Fibroblast of skin of abdomen (primary cell): ENCODE results near the gene MED7.

Source experiments
- DNase-seq: peaks from one replicate; pipeline ENCODE4 v3.0.0-alpha.2; 2013

MED7 gene

DNA sequence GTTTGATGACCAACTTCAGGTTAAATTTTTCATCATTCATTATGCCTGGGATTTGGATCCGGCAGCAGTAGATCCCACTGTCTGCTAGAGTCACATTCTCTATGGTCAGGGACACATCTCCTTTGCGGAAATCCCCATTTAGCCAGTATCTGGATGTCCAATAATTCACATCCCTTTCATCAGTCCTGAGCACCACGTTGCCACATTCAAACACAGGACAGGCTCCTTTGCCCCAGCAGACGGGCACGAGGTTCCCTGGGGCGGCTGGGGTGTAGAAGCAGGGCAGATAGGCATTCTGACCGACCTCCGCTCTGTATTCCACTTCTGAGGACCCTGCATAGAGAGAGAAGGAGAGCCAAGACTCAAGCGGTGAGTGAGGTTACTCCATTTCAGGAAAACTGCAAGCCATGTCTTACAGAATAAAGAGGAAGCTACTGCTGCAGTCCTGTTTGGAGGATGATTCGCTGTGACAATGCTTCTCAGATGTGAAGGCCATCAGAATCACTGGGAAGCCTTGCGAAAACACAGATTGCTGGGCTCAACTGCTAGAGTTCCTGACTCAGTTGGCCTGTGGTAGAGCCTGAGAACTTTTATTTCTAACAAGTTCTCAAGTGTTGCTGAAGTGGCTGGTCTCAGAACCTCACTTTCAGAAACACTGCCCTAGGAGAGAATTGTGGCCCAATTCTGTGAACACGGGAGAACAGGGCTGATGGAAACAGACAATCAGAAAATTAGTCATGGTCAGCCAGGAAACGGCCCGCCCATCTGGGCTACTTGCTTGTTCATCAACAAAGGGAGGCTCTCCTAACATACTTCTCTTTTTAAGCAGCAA lies 35.8 kb downstream of the MED7 start:
- DNase-seq = no peak

DNA sequence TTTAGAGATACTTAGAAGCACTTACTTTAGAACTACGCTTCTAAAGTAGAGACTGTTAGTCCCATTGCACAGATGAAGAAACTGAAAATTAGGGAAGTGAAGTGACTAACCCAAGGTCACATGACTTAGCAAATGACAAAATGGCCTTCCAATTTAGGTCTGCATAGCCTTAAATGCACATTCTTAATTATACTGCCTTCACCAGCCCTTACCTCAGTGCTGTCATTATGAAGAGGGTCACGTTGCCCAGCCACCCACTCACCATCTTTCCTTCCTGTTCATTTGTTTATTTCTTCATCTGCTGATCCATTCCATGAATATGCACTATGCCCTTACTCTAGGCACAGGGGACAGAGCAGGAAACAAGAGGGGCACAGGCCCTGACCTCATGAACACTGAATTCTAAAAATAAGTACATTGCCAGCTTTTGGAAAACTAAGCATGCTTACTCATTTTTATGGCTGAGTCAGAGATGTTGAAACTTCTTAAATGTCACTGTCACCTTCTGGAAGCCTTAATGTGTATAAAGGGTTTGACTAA lies 42.5 kb downstream of the MED7 start:
- peak; percentile 34 for DNase-seq

DNA sequence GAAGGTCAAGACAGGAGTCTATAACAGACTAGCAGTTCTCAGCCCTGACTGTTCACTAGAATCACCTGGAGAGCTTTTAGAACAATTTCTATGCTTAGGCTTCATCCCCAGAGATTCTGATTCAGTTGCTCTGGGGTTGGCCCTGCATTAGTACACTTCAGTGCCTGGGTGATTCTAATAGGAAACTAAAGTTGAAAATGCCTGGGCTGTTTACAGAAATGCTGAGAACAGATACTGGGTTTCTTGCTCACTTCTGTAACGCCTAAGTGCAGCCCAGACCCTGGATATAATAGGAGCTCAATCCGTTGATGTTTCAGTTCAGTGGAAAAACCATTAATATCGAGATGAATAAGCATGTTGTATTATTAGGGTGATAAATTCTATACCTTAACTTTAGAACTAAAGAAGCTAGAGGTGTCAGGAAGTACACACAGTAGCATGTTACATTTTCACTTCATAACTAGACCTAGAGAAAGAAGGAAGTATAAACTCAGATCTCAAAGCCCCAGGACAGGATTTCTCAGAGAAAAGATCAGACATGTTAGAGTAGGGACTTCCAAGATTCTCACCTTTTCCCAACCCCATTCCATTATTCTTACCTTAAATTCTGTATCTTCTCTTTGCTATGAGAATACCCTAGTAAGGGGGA lies 54.2 kb downstream of the MED7 start:
- DNase-seq = no peak
